NCI-H1436 treated with DMSO at 0.1 percent for 48 hours (cell line): ENCODE measurements around the gene LCE2B.
"Not testable (repeated sequence)": the region's sequence is repeated elsewhere in the genome, so short reads cannot be mapped to it uniquely, and the experiment has no call there.

Experiments
- DNase-seq: peaks from one replicate; lab custom pipeline; 2025; lab: John Stamatoyannopoulos, UW

The LCE2B gene

GRCh38 chr1:152685823-152686222, at the start of gene LCE2B:
Gene LCE2B (plus strand): TSS chr1:152686123. CDS start chr1:152686844, 721 bp downstream.
- DNase-seq = not testable (repeated sequence)

- no peak for DNase-seq
These were observed 45.6 kb upstream of the LCE2B start for GRCh38 chr1:152640351-152640750.

GRCh38 chr1:152643945-152644344, 42.0 kb upstream of the LCE2B start:
- no peak for DNase-seq

- DNase-seq = no peak
These were observed 40.8 kb upstream of the LCE2B start for GRCh38 chr1:152645146-152645545.

GRCh38 chr1:152646656-152647055, 39.3 kb upstream of the LCE2B start:
- DNase-seq = no peak

GRCh38 chr1:152654110-152654509, 31.8 kb upstream of the LCE2B start:
- DNase-seq = no peak

- no peak for DNase-seq
These were observed 29.5 kb upstream of the LCE2B start for GRCh38 chr1:152656459-152656858.

GRCh38 chr1:152657677-152658076, 28.2 kb upstream of the LCE2B start:
- no peak for DNase-seq

- DNase-seq = no peak
These were observed 27.3 kb upstream of the LCE2B start for GRCh38 chr1:152658649-152659048.

- no peak for DNase-seq
These were observed 22.8 kb upstream of the LCE2B start, which contains the start of gene LCE2D for GRCh38 chr1:152663098-152663497. Gene LCE2D (plus strand): TSS chr1:152663380. CDS start chr1:152664106, 726 bp downstream.

GRCh38 chr1:152666171-152666570, 19.8 kb upstream of the LCE2B start:
- not testable (repeated sequence) for DNase-seq

GRCh38 chr1:152667648-152668047, 18.3 kb upstream of the LCE2B start:
- no peak for DNase-seq

GRCh38 chr1:152673016-152673415, 12.9 kb upstream of the LCE2B start:
- DNase-seq = no peak

GRCh38 chr1:152674983-152675382, 10.9 kb upstream of the LCE2B start, which contains the start of gene LCE2C:
Gene LCE2C (plus strand): TSS chr1:152675279. CDS start chr1:152676016, 737 bp downstream.
- not testable (repeated sequence) for DNase-seq

GRCh38 chr1:152679459-152679858, 6.5 kb upstream of the LCE2B start:
- DNase-seq = no peak

- DNase-seq = no peak
These were observed 4.3 kb upstream of the LCE2B start for GRCh38 chr1:152681616-152682015.

GRCh38 chr1:152683846-152684245, 2.1 kb upstream of the LCE2B start:
- DNase-seq = no peak

GRCh38 chr1:152697701-152698600, 12.0 kb downstream of the LCE2B start, which contains the start of gene LCE2A:
Gene LCE2A (plus strand): TSS chr1:152698345. CDS start chr1:152698902, 557 bp downstream.
- no peak for DNase-seq

- no peak for DNase-seq
These were observed 13.8 kb downstream of the LCE2B start for GRCh38 chr1:152699746-152700145.

GRCh38 chr1:152707860-152708259, 21.9 kb downstream of the LCE2B start, which contains the start of gene LCE4A:
Gene LCE4A (plus strand): TSS chr1:152708160. CDS start chr1:152709076, 916 bp downstream.
- no peak for DNase-seq

- no peak for DNase-seq
These were observed 32.3 kb downstream of the LCE2B start for GRCh38 chr1:152718238-152718637.

GRCh38 chr1:152725261-152725660, 39.3 kb downstream of the LCE2B start:
- no peak for DNase-seq

GRCh38 chr1:152728986-152729385, 43.1 kb downstream of the LCE2B start:
- no peak for DNase-seq
